DOHH2 (cell line): Measurements from ENCODE around the gene COLEC12.

ENCODE experiments used
- CTCF ChIP-seq: fragments of 200-600 bp; sonication (generic); IDR thresholded peaks from one replicate; pipeline ENCODE4 v1.5.1; 2014; ENCODE audit warnings: antibody characterized with exemption, mild to moderate bottlenecking, low read depth, low read length; ENCODE audit not compliant: poor library complexity, severe bottlenecking
- EZH2phosphoT487 ChIP-seq: fragments of 200-600 bp; sonication (generic); IDR thresholded peaks from 2 replicates; pipeline ENCODE4 v1.6.1; 2017; ENCODE audit warnings: borderline replicate concordance, mild to moderate bottlenecking, antibody characterized with exemption, low read length, moderate library complexity, mixed read lengths

GRCh38 chr18:400456-400855, 100.0 kb downstream of the COLEC12 start:
- TF ChIP-seq CTCF (no peak), EZH2phosphoT487 (no peak)
